Left cardiac atrium (tissue), 4 donors: ENCODE results near the gene EPB41L1. TPM values are rescaled to one million over a fixed set of nuclear protein-coding genes. Genes with fewer than 3 reads are reported as not detected.
"Not testable (repeated sequence)": the region's sequence is repeated elsewhere in the genome, so short reads cannot be mapped to it uniquely, and the experiment has no call there.

Experiments used
- ATAC-seq, 2 donors: fragments of 200-7000 bp; cut with Tn5 transposase; one replicate each; pipeline ENCODE4 v1.9.1; 2020; ENCODE audit warnings: mild to moderate bottlenecking in 2 of 2, moderate library complexity in 2 of 2
- DNase-seq: peaks from one replicate; pipeline ENCODE4 v3.0.0-alpha.2; 2020
- intact Hi-C, 2 donors: fragments of 100-400 bp; cut with DNase I; formaldehyde crosslinking; loops; one replicate each; pipeline versions ENCODE4 v1.14.1 to v1.15.1; 2022 to 2023
- total RNA-seq, 2 donors: library from RNA; stranded (reverse); fragmentation: NEBNext Ultra II Directional; extraction: Animal tissue kit (Norgen Biotek cat#: 25700); gene quantifications; one replicate each; pipeline ENCODE4 v1.2.1, GENCODE V29; 2021
- donor health status: DM: no; HTN: yes; CAD: no.
- donor health status: DM: no; HTN: yes; CAD: no; lungs with severe emphysema.
- donor health status: DM: yes; HTN: yes; CAD: no.
- donor health status: Dilated cardiomyopathy.

Gene EPB41L1
- total RNA-seq, 2 donors from 2014 or later = 20.5 to 32.1 TPM

- no peak for ATAC-seq
- DNase-seq = no peak
- intact Hi-C loops = no loop called here
Measured at GRCh38 chr20:36121981-36122930, 32.3 kb upstream of the EPB41L1 start.

- DNase-seq (no peak), ATAC-seq (no peak)
- intact Hi-C loops = no loop called here
Measured at GRCh38 chr20:36122931-36123288, 31.6 kb upstream of the EPB41L1 start.

DNA sequence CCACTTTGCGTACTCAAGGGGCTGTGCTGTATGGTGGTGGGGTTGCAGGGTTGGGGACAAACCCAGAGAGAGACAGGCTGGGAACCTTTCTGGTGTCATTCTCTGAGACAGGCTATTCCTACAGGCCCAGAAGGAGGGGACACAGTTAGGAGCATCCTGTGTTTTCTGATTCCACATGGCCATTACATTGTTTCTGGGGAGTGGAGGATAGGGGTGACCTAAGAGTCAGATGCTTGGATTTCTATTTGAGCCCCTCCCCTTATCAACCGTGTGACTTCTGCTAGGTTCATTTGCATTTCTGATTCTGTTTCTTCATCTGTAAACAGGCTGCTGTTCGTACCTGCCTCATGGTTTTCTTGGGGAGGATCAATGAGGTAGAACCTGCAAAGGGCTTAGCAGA, 29.4 kb upstream of the EPB41L1 start:
- DNase-seq (no peak), ATAC-seq (no peak)
- intact Hi-C loops = no loop called here

GRCh38 chr20:36126836-36127527, 27.6 kb upstream of the EPB41L1 start:
- DNase-seq = no peak
- ATAC-seq = no peak
- intact Hi-C loops = no loop called here

- peak in 1 of 2 donors; percentile 34 for ATAC-seq
Measured at GRCh38 chr20:36128463-36129159, 25.9 kb upstream of the EPB41L1 start.

DNA sequence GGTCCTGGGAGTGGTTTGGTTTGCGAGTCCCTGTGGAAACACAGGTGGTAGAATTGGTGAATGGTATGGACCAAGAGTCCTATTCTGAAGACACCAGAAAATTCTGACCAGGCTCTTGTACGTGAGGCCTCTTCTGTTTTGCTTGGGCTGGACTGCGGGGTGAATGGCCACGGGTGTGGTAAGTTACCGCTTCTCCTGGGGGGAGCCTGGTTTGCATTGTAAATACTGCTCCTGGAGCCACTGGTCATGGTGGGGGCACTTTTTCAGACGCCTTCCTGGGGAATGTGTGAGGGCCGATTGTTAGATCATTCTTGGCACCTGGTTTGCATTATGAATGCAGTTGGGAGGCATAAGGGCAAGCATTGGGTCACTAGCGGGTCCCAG, 25.4 kb upstream of the EPB41L1 start:
- ATAC-seq (no peak), DNase-seq (no peak)
- intact Hi-C loops = no loop called here

More at GRCh38 chr20:36128463-36129159, 25.9 kb upstream of the EPB41L1 start:
- intact Hi-C loops = no loop called here
- DNase-seq = no peak

GRCh38 chr20:36130390-36130789, 24.1 kb upstream of the EPB41L1 start:
- DNase-seq (no peak), ATAC-seq (peak in 1 of 2 donors; percentile 60)
- intact Hi-C loops = no loop called here

DNA sequence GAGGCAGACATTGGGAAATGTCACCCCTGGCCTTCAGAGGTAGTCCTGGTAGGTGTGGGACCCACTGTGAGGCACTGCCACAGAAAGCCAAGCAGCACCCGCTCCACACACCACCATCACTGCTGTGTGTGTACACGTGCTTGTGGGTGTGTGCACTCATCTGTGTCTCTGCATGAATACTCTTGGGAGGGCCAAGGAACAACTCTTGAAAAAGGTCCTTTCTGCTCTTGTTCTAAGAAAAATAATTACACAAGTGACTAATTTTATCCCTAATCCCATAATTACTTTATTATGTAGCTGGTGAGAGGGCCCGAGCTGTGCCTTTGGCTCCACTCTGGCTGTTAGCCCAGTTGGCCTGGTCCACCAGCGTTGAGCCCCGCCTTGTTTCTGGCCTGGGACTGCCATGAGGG, 21.7 kb upstream of the EPB41L1 start:
- DNase-seq (no peak), ATAC-seq (no peak)
- intact Hi-C loops = no loop called here

GRCh38 chr20:36133821-36134220, 20.7 kb upstream of the EPB41L1 start:
- DNase-seq (no peak), ATAC-seq (no peak)
- intact Hi-C loops = no loop called here

- DNase-seq (no peak), ATAC-seq (no peak)
- intact Hi-C loops = no loop called here
Measured at GRCh38 chr20:36135159-36135558, 19.4 kb upstream of the EPB41L1 start.

GRCh38 chr20:36135821-36136220, 18.7 kb upstream of the EPB41L1 start:
- no peak for DNase-seq
- intact Hi-C loops = no loop called here
- ATAC-seq = no peak

- ATAC-seq, intact Hi-C loops, DNase-seq: not testable (repeated sequence)
Measured at GRCh38 chr20:36137313-36137712, 17.2 kb upstream of the EPB41L1 start.

DNA sequence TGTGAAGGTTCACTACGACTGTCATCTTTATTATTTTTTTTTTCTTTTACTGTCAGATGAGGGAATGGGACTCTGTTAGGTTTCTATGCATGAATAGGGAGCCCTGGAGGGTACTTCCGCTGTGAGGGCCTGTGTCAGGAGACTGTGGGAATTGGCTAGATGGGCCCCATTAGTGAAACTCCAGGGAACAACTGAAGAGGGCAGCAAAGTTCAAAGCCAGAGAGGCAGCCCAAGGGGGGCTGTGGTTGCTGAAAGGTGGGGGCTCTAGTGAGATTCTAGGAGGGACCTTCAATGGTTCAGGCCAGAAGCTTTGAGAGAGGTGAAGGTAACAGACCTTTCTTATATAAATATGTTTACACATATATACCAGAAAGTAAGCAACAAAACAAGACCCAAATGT, 13.2 kb upstream of the EPB41L1 start:
- no peak for ATAC-seq
- intact Hi-C loops = no loop called here

DNA sequence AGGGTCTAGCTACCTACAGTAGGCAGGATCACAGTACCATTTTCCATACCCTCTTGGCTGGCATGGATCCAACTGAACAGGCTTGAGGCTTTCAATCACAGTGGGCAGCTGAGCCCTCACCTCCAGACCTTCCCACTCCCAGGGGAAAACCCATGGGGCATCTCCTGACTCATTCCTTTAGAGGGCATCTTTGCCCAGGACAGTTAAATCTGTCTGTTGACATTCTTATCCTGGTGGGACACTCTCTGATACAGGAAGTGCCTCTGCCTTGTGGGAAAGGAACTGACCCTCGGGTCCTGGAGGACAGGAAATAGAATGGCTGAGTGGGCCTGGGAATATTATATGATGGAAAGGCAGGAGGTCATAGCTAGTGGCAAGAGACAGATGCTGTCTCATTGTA, 10.2 kb upstream of the EPB41L1 start:
- DNase-seq = no peak
- intact Hi-C loops = no loop called here
- ATAC-seq = no peak

More for the DNA sequence above, 13.2 kb upstream of the EPB41L1 start:
- DNase-seq = no peak

DNA sequence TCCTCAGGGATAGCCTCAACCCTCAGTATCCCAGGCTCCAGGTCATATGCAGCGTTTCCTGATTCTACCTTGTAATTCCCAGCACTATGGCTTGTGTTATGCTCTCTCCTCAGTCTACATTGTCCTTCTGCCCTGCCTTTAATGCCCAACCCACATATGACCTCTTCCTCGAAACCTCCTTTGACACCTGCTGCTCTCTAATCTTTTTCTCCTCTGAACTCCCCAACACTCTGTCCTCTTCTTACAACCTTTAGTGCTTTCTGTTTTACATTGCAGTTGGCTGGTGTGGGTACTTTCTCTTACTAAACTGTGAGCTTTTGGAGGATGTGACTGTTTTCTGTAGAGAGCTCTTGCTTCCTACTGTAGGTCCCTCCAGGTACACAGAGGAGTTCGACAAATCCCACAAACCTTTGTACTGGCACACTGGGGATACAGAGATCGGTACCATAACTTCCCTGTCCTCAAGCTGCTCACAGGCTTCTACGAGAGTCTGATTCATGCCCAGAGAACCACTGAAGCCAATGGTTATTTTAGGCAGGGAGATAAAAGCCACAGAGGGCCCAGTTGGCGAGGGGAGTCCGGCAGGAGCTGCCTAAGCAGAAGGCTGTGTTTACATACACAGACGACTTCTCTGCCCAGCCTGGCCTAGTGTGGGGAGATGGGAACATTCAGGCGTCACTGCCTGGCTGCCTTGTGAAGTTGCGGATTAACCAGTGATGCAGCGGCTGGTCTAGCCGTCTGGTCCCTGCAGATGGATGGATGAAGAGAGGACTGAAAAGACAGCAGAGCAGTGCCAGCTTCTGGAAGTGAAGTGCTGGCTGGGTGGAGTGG, 8.4 kb upstream of the EPB41L1 start:
- intact Hi-C loops = no loop called here
- peak; percentile 62 for DNase-seq
- peak; percentile 70 to 74 for ATAC-seq

DNA sequence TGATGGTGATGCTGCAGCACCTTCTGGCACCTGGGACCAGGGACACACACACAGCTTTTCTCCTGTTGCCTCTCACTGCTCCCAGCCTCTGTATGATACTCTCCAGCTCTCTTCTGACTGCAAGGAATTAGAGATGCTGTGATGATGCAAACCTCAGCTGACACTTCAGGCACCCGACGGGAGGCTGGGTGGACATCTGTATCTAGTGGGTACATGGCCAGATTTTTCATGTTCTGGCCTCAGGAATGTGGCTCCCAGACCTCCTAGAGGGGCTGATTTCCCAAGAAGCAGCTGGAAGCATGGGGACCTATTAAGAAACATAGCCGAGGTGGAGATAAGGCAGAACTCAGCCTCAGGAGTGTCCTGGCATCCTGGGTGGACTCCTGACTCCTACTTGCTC, 6.8 kb upstream of the EPB41L1 start:
- intact Hi-C loops = no loop called here
- peak in 1 of 2 donors; percentile 19 for ATAC-seq
- DNase-seq = no peak

DNA sequence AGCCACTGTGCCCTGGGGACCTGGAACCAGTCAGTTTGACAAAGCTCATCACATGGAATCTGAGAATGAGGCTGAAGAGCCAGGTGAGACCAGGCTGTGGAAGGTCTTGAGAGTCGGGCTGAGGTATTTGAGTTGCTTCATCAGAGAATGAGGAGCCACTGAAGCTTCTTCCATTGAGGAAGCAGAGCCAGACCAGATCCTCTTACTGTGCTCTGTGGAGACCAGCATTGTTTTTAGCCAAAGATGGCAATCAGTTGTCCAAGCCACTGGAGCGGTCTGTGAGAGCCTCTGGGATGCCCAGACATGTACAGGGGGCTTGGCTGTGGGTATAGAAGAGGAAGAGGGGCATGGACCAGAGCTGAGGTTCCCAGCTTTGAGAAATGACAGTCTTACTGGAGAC, 6.1 kb upstream of the EPB41L1 start:
- no peak for ATAC-seq
- no peak for DNase-seq
- intact Hi-C loops = no loop called here

DNA sequence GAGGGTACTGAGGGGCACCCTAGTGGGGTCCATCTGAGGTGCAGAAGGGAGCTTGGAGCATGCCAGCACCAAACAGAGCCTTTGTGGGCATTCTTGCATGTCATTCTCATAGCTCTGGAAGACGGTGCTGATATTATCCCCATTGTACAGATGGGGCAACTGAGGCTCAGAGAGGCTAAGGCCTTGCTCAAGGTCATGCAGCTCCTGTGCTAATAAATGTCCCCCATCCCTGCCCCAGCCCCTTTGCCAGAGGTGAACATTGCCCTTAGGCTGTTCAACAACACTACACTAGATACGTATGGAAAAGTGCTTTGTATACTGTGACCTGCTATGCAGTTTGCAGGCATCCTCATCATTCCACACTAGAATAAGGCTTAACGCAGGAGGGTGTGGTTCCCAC, 5.5 kb upstream of the EPB41L1 start:
- DNase-seq (no peak), ATAC-seq (no peak)
- intact Hi-C loops = no loop called here

DNA sequence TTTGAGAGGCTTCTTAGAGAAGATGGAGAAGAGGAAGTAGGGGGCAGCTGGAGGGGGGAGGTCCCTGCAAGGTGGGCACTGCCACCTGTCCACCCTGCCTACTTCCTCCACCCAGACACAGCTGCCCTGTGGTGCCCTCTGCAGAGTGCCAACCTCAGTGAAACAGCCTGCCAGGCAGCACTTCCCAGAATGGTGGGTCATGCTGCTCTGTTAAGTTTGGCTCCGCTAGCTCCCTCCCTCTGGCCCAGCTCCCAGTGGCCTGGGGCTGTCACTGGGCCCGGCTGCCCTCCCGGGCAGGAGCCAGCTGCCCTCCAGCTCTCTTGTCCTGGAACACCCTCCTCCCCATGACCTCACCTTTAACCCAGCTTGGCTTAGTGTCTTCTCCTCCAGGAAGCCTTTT, 5.1 kb upstream of the EPB41L1 start:
- intact Hi-C loops = no loop called here
- DNase-seq = peak; percentile 61
- peak; percentile 59 to 69 for ATAC-seq
